Astrocyte of the spinal cord (primary cell): ENCODE results near the gene ENAH.

Experiments used
- DNase-seq: peaks from one replicate; pipeline ENCODE4 v3.0.0; 2011; ENCODE audit warnings: low read depth, low spot score
- H3K4me3 ChIP-seq: 2 replicates; pipeline ENCODE4 v1.5.1; 2011; ENCODE audit warnings: low read depth, mild to moderate bottlenecking, low read length, moderate library complexity
- CTCF ChIP-seq: IDR thresholded peaks from 2 replicates; pipeline ENCODE4 v1.5.1; 2012; ENCODE audit warnings: low read depth, mild to moderate bottlenecking, low read length, inconsistent platforms
- in situ Hi-C: cut with HindIII; loops from 2 replicates; pipeline ENCODE4 v1.10.0; 2017; ENCODE audit warnings: low sequenced_read_pairs

Gene ENAH

DNA sequence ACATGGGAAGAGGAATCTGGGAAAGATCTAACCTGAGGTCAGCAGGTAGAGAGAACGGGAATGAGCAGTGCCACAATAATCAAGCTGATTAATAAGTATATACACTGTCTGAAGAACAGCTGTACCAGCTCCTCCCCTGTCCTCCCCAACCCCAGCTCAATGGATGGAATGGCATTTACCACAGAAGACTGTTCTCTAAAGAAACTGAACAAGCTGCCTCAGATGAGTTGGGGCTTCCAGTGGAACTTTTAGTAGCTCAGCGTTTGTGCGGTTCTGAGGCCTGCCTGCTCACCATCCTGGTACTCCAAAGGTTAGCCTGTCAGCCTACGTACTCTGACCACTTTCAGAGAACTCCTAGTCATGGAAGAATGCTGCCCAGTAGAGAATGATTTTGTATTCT is 123.2 kb downstream of the ENAH start:
- no peak overlapping the region for H3K4me3 ChIP-seq
- TF ChIP-seq CTCF = no peak
- in situ Hi-C loops = no loop called here
- DNase-seq = no peak

- TF ChIP-seq CTCF = no peak
These were observed 125.3 kb downstream of the ENAH start for GRCh38 chr1:225527575-225527974.

GRCh38 chr1:225526878-225527277 is 126.0 kb downstream of the ENAH start:
- DNase-seq = no peak
- in situ Hi-C loops = no loop called here
- H3K4me3 ChIP-seq = no peak overlapping the region

More at GRCh38 chr1:225527575-225527974, 125.3 kb downstream of the ENAH start:
- no peak overlapping the region for H3K4me3 ChIP-seq
- no peak for DNase-seq
- in situ Hi-C loops = no loop called here

DNA sequence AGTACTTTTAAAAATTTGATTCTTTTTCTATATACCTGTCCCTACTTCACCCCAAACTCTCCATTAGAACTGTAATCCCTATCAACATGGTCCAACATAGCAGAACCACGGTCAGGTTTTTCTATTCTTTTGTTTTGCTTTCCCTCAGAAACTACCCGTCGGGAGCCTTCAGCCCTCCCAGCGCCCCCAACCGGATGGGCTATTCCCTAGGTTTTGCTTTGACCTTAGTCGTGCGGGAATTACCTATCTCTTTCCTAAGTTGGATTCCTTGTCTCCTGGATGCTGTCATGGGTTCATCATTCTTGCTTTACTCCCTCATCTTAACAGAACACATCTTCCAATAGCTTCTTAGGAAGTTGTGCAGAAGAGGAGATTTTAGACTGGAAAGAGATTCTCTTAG is 127.5 kb downstream of the ENAH start:
- TF ChIP-seq CTCF = no peak
- H3K4me3 ChIP-seq = no peak overlapping the region
- no peak for DNase-seq
- in situ Hi-C loops = no loop called here

More at GRCh38 chr1:225526878-225527277, 126.0 kb downstream of the ENAH start:
- TF ChIP-seq CTCF = no peak

DNA sequence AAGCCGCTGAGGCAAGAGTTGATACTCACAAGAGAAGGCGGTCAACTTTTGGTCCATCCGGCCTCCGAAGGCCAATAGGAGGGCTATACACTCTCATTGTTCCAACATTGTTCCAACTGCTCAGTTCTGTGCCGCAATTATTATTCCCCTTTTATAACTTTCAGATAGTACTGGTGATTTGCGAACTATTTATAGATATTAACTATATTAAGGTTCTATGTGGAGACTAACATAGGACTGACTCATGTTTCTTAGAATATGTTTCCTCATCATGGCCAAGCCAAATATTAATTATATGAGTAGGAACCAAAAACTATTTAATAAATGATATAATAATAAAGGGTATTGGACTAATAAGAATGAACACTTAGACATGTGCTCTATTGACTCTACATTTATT is 128.4 kb downstream of the ENAH start:
- DNase-seq = no peak
- no peak for TF ChIP-seq CTCF
- no peak overlapping the region for H3K4me3 ChIP-seq
- in situ Hi-C loops = no loop called here

DNA sequence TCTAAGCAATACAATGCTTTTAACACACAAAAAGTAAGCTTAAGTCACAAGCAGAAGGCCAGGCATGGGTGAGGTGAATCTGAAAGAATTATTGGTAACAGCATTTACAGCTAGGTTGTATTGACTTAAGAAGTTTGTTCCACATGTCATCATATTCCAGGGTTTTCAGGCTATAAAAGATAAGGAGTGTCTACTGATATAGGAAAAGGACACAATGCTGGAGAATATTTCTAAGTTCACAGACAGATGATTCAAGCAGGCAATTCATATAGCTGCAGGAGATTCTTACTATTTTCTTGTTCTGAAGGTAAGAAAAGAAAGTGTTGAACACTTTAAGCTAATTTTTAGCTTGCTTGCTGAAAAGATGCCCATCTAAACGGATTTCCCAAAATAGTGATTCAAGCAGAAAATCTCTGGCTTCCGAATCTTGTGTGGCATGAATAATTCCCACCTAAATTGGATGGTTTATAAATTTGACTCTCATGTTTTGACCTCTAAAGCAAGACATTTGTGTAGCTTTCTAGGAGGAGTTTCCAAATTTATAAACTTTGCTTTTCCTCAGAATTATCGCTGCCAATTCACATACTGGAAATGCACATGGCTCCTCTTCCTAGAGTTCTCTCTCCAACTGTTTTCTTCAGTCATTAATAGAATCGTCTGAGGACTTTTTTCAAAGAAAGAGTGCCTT is 129.5 kb downstream of the ENAH start:
- TF ChIP-seq CTCF = no peak
- in situ Hi-C loops = no loop called here
- H3K4me3 ChIP-seq = no peak overlapping the region
- no peak for DNase-seq
